HCT116 (cell line): ENCODE measurements around the gene COL4A1. TPM values are rescaled to one million over a fixed set of nuclear protein-coding genes. Genes with fewer than 3 reads are reported as not detected.

Experiments used
- ATAC-seq: fragments of 200-7000 bp; cut with Tn5 transposase; 2 replicates; pipeline ENCODE4 v1.9.1; 2020; ENCODE audit warnings: mild to moderate bottlenecking, moderate library complexity
- BruUV-seq: library from RNA; stranded (reverse); fragments of 400-500 nt; replicated peaks from 2 replicates; lab custom pipeline; 2021; lab: Mats Ljungman, UMichigan
- CTCF ChIA-PET: fragments of 300-600 bp; sonication (Branson Sonifier 250); formaldehyde crosslinking; loops from one replicate; lab custom pipeline; 2021; ENCODE audit warnings: antibody characterized with exemption; lab: Charles Lee
- POLR2A ChIA-PET: fragments of 300-600, 350-600 bp; sonication (Branson Sonifier 250); formaldehyde crosslinking; loops from one replicate; lab custom pipeline; 2021; ENCODE audit warnings: antibody characterized with exemption; lab: Charles Lee
- RAD21 ChIA-PET, 2 experiments: fragments of 300-600 bp; sonication (Branson Sonifier 250); formaldehyde crosslinking; loops; one replicate each; lab custom pipeline; 2023; ENCODE audit warnings: low total read pairs in 2 of 2; ENCODE audit not compliant: uncharacterized antibody in 2 of 2, unreplicated experiment in 2 of 2, low non-redundant PET in 1 of 2; lab: Charles Lee
- DNase-seq: peaks from one replicate; pipeline ENCODE4 v3.0.0-alpha.2; 2010; ENCODE audit warnings: low read depth, low spot score
- H2AFZ ChIP-seq: fragments of 200-600 bp; shearing (Covaris generic), sonication (generic); 2 replicates; pipeline ENCODE4 v1.6.1; 2017; ENCODE audit warnings: low read depth, mixed run types, mixed read lengths, antibody characterized with exemption, low read length; ENCODE audit not compliant: poor library complexity, severe bottlenecking
- H3K27ac ChIP-seq: 2 replicates; pipeline ENCODE4 v1.5.1; 2012; ENCODE audit warnings: low read depth, low read length
- H3K27me3 ChIP-seq: fragments of 200-600 bp; sonication (generic); 2 replicates; pipeline ENCODE4 v1.6.1; 2016; ENCODE audit warnings: mixed run types, low read length, mixed read lengths; ENCODE audit not compliant: insufficient read depth
- H3K36me3 ChIP-seq, 2 experiments: fragments of 200-500 bp in 1 of 2; fragments of 200-600 bp in 1 of 2; sonication (Bioruptor generic) in 1 of 2; sonication (generic) in 1 of 2; 2 replicates each; pipeline versions ENCODE4 v1.5.1 to v1.6.1; 2014 to 2016; ENCODE audit warnings: low read length in 2 of 2, inconsistent platforms in 1 of 2, mixed read lengths in 1 of 2, mixed run types in 1 of 2; ENCODE audit not compliant: insufficient read depth in 2 of 2, control insufficient read depth in 1 of 2
- H3K4me1 ChIP-seq, 2 experiments: fragments of 200-600 bp in 1 of 2; sonication (generic) in 1 of 2; 2 replicates each; pipeline versions ENCODE4 v1.5.1 to v1.6.1; 2012 to 2017; ENCODE audit warnings: low read length in 2 of 2, inconsistent platforms in 1 of 2, mild to moderate bottlenecking in 1 of 2, mixed read lengths in 1 of 2, mixed run types in 1 of 2, moderate library complexity in 1 of 2; ENCODE audit not compliant: insufficient read depth in 2 of 2, control insufficient read depth in 1 of 2
- H3K4me2 ChIP-seq: fragments of 200-600 bp; sonication (generic); 2 replicates; pipeline ENCODE4 v1.6.1; 2017; ENCODE audit warnings: mixed run types, low read length, mixed read lengths
- H3K4me3 ChIP-seq, 2 experiments: fragments of 200-600 bp in 1 of 2; sonication (generic) in 1 of 2; replicated peaks in 1 of 2; 2 replicates each; pipeline ENCODE4 v1.5.1; 2011 to 2016; ENCODE audit warnings: low read length in 2 of 2, control low read depth in 1 of 2, low read depth in 1 of 2, mild to moderate bottlenecking in 1 of 2, mixed read lengths in 1 of 2, mixed run types in 1 of 2
- H3K79me2 ChIP-seq: fragments of 200-600 bp; sonication (generic); 2 replicates; pipeline ENCODE4 v1.6.1; 2017; ENCODE audit warnings: mild to moderate bottlenecking, mixed run types, low read length, moderate library complexity, mixed read lengths; ENCODE audit not compliant: insufficient read depth
- H3K9ac ChIP-seq: fragments of 200-600 bp; sonication (generic); 2 replicates; pipeline ENCODE4 v1.6.1; 2016; ENCODE audit warnings: low read length, mixed read lengths
- H3K9me2 ChIP-seq: fragments of 200-600 bp; sonication (generic), shearing (Covaris generic); 2 replicates; pipeline ENCODE4 v1.6.1; 2017; ENCODE audit warnings: mixed run types, mild to moderate bottlenecking, moderate library complexity; ENCODE audit not compliant: insufficient read depth
- H3K9me3 ChIP-seq, 2 experiments: fragments of 200-500 bp in 1 of 2; fragments of 200-600 bp in 1 of 2; sonication (Bioruptor generic) in 1 of 2; sonication (generic) in 1 of 2; 2 replicates each; pipeline ENCODE4 v1.6.1; 2014 to 2017; ENCODE audit warnings: low read length in 2 of 2, mixed read lengths in 2 of 2, inconsistent platforms in 1 of 2, low read depth in 1 of 2, mild to moderate bottlenecking in 1 of 2, mixed run types in 1 of 2, moderate library complexity in 1 of 2; ENCODE audit not compliant: control insufficient read depth in 1 of 2, insufficient read depth in 1 of 2
- H4K20me1 ChIP-seq: fragments of 200-600 bp; sonication (generic), shearing (Covaris generic); 2 replicates; pipeline ENCODE4 v1.6.1; 2017; ENCODE audit warnings: mixed run types, mild to moderate bottlenecking, moderate library complexity; ENCODE audit not compliant: insufficient read depth
- CBX3 ChIP-seq: IDR thresholded peaks from 2 replicates; pipeline ENCODE4 v1.6.1; 2012; ENCODE audit warnings: low read depth
- EGR1 ChIP-seq: IDR thresholded peaks from 2 replicates; pipeline ENCODE4 v1.6.1; 2012; ENCODE audit warnings: low read depth
- ELF1 ChIP-seq: IDR thresholded peaks from 2 replicates; pipeline ENCODE4 v1.6.1; 2012; ENCODE audit warnings: low read depth, borderline replicate concordance
- EZH2 ChIP-seq: fragments of 200-600 bp; sonication (generic); IDR thresholded peaks from 2 replicates; pipeline ENCODE4 v1.6.1; 2017; ENCODE audit warnings: antibody characterized with exemption, mixed run types
- EZH2phosphoT487 ChIP-seq: fragments of 200-600 bp; IDR thresholded peaks from 2 replicates; pipeline ENCODE4 v1.6.1; 2018; ENCODE audit warnings: antibody characterized with exemption, borderline replicate concordance
- JUND ChIP-seq: IDR thresholded peaks from 2 replicates; pipeline ENCODE4 v1.6.1; 2012
- POLR2A ChIP-seq: IDR thresholded peaks from 2 replicates; pipeline ENCODE4 v1.7.0; 2011; ENCODE audit warnings: borderline replicate concordance; ENCODE audit not compliant: insufficient read depth, insufficient read length; ENCODE audit errors: extremely low read depth
- POLR2AphosphoS5 ChIP-seq: IDR thresholded peaks from 2 replicates; pipeline ENCODE4 v1.6.1; 2011; ENCODE audit warnings: mild to moderate bottlenecking, low read depth, low read length, moderate library complexity
- REST ChIP-seq: IDR thresholded peaks from 2 replicates; pipeline ENCODE4 v1.6.1; 2012; ENCODE audit warnings: low read depth
- SIN3A ChIP-seq: IDR thresholded peaks from 2 replicates; pipeline ENCODE4 v1.6.1; 2012; ENCODE audit warnings: low read depth
- SP1 ChIP-seq: IDR thresholded peaks from 2 replicates; pipeline ENCODE4 v1.6.1; 2012; ENCODE audit warnings: low read depth
- SRF ChIP-seq: IDR thresholded peaks from 2 replicates; pipeline ENCODE4 v1.6.1; 2012; ENCODE audit warnings: low read depth
- TCF7L2 ChIP-seq: IDR thresholded peaks from 2 replicates; pipeline ENCODE4 v1.7.0; 2011; ENCODE audit warnings: borderline replicate concordance, inconsistent platforms; ENCODE audit not compliant: insufficient read depth, insufficient read length; ENCODE audit errors: extremely low read depth
- YY1 ChIP-seq: IDR thresholded peaks from 2 replicates; pipeline ENCODE4 v1.6.1; 2011; ENCODE audit warnings: low read length, low read depth, moderate library complexity, mild to moderate bottlenecking; ENCODE audit not compliant: insufficient replicate concordance; ENCODE audit errors: extremely low read depth
- ZNF274 ChIP-seq: fragments of 200-500 bp; sonication (Bioruptor generic); IDR thresholded peaks from 2 replicates; pipeline ENCODE4 v1.6.1; 2014; ENCODE audit warnings: mild to moderate bottlenecking, low read depth, low read length, inconsistent platforms
- intact Hi-C: fragments of 100-400 bp; cut with micrococcal nuclease; formaldehyde crosslinking; loops from 2 replicates; pipeline ENCODE4 v1.10.0; 2022
- total RNA-seq: library from RNA; stranded (reverse); gene quantifications from one replicate; pipeline ENCODE4 v1.2.1, GENCODE V29; 2021; ENCODE audit not compliant: unreplicated experiment
- TF ChIP-seq, protein P1 (sequence below): IDR thresholded peaks from 2 replicates; pipeline ENCODE4 v1.6.1; 2011; ENCODE audit warnings: mild to moderate bottlenecking, low read length, moderate library complexity; ENCODE audit not compliant: insufficient replicate concordance; ENCODE audit errors: extremely low read depth
- TF ChIP-seq, protein P2 (sequence below), 3 experiments: fragments of 200-600 bp in 1 of 3; sonication (generic) in 1 of 3; IDR thresholded peaks in 2 of 3; conservative IDR thresholded peaks in 1 of 3; 2 replicates each; pipeline ENCODE4 v1.5.1; 2012 to 2017; ENCODE audit warnings: low read depth in 2 of 3, low read length in 2 of 3, antibody characterized with exemption in 1 of 3, borderline replicate concordance in 1 of 3, control low read depth in 1 of 3, mild to moderate bottlenecking in 1 of 3, mixed read lengths in 1 of 3, mixed run types in 1 of 3, moderate library complexity in 1 of 3; ENCODE audit not compliant: insufficient read depth in 1 of 3

Gene COL4A1
- total RNA-seq, 1 experiment from 2014 or later, result 0.57 TPM

DNA sequence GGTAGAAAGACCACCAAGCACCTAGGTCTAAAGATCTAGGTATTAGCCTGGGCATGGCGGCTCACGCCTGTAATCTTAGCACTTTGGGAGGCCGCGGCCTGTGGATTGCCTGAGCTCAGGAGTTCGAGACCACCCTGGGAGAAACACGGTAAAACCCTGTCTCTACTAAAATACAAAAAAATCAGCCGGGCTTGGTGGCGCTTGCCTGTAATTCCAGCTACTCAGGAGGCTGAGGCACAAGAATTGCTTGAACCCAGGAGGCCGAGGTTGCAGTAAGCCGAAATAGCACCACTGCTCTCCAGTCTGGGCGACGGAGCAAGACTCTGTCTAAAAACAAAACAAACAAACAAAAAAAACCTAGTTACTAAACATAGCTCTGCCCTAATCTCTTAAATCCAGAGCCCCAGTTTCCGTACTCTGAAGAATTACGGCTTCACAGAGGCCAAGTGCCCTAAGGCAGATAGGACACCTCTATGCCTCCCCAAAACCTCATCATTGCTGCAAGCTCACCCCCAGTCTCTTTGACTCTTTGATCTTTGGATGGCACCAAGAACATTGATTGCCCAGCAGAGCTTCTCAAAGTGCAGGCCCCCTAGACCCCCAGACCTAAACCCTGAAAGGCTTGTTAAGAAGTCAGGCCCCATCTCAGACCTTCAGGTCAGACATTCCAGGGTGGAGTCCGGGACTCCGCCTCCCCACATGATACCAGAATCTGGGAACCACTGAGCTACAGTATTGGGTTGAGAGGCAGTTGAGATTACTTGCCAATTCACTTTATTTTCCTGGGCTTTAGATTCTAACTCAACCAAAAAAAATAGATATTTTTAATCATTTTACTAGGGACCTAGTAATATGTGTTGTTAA lies 2.9 kb upstream of the COL4A1 start:
- Histone ChIP-seq H4K20me1 (no peaks in the 10 kb centered on the region), H3K9me2 (no peaks in the 10 kb centered on the region), H3K9ac (no peak overlapping the region), H3K4me1 (peaks cover 0 to 3% of the 10 kb centered on the region in 2 experiments; a peak in 1 of 4 replicates), H3K4me3 (no peak overlapping the region), H3K79me2 (no peaks in the 10 kb centered on the region), H2AFZ (no peak overlapping the region), H3K4me2 (no peak overlapping the region), H3K9me3 (no peaks in the 10 kb centered on the region), H3K36me3 (no peaks in the 10 kb centered on the region), H3K27ac (no peak overlapping the region), H3K27me3 (peaks cover 14% of the 10 kb centered on the region)
- no TSS peak for BruUV-seq
- ATAC-seq (no peak), DNase-seq (no peak)
- no peak for TF ChIP-seq YY1
- TF ChIP-seq CBX3, result no peak
- TF ChIP-seq, protein P1, sequence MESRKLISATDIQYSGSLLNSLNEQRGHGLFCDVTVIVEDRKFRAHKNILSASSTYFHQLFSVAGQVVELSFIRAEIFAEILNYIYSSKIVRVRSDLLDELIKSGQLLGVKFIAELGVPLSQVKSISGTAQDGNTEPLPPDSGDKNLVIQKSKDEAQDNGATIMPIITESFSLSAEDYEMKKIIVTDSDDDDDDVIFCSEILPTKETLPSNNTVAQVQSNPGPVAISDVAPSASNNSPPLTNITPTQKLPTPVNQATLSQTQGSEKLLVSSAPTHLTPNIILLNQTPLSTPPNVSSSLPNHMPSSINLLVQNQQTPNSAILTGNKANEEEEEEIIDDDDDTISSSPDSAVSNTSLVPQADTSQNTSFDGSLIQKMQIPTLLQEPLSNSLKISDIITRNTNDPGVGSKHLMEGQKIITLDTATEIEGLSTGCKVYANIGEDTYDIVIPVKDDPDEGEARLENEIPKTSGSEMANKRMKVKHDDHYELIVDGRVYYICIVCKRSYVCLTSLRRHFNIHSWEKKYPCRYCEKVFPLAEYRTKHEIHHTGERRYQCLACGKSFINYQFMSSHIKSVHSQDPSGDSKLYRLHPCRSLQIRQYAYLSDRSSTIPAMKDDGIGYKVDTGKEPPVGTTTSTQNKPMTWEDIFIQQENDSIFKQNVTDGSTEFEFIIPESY, result no peak
- no peak for TF ChIP-seq SRF
- no peak for TF ChIP-seq ZNF274
- TF ChIP-seq, protein P2, sequence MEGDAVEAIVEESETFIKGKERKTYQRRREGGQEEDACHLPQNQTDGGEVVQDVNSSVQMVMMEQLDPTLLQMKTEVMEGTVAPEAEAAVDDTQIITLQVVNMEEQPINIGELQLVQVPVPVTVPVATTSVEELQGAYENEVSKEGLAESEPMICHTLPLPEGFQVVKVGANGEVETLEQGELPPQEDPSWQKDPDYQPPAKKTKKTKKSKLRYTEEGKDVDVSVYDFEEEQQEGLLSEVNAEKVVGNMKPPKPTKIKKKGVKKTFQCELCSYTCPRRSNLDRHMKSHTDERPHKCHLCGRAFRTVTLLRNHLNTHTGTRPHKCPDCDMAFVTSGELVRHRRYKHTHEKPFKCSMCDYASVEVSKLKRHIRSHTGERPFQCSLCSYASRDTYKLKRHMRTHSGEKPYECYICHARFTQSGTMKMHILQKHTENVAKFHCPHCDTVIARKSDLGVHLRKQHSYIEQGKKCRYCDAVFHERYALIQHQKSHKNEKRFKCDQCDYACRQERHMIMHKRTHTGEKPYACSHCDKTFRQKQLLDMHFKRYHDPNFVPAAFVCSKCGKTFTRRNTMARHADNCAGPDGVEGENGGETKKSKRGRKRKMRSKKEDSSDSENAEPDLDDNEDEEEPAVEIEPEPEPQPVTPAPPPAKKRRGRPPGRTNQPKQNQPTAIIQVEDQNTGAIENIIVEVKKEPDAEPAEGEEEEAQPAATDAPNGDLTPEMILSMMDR (IDR thresholded peaks at IDR 0.05 in 2 of 3, conservative IDR thresholded peaks at IDR 0.05 in 1 of 3; ENCODE audit: borderline replicate concordance in 1 of 3, insufficient read depth in 1 of 3, low read depth in 2 of 3, low read length in 2 of 3), result no peak
- TF ChIP-seq JUND, result no peak
- no peak for TF ChIP-seq EZH2phosphoT487
- TF ChIP-seq SIN3A, result no peak
- no peak for TF ChIP-seq POLR2AphosphoS5
- no peak for TF ChIP-seq ELF1
- no peak for TF ChIP-seq SP1
- no peak for TF ChIP-seq POLR2A
- no peak for TF ChIP-seq EZH2
- TF ChIP-seq REST, result no peak
- no peak for TF ChIP-seq TCF7L2
- TF ChIP-seq EGR1, result no peak
- POLR2A ChIA-PET, result interaction anchor here (0.9 kb wide), 1 partner anchor 10 kb away, joined by 3 read pairs; no protein-coding TSS in a partner anchor
- CTCF ChIA-PET, result no interaction called here
- intact Hi-C loops, result no loop called here
- RAD21 ChIA-PET, result no interaction called here
